Thoracic aorta (tissue), 2 donors: Measurements from ENCODE around the gene IRAK2. TPM values are rescaled to one million over a fixed set of nuclear protein-coding genes. Genes with fewer than 3 reads are reported as not detected.
A peak's percentile ranks its signal among the peaks of the same experiment; 100 is the strongest.
"Not testable (repeated sequence)": the region's sequence is repeated elsewhere in the genome, so short reads cannot be mapped to it uniquely, and the experiment has no call there.

ENCODE experiments used
- ATAC-seq: fragments of 150-250 bp; one replicate; pipeline ENCODE4 v1.8.0; 2017; ENCODE audit warnings: low read depth; ENCODE audit not compliant: insufficient number of reproducible peaks, low FRiP score
- DNase-seq: peaks from one replicate; pipeline ENCODE4 v3.0.0-alpha.2; 2020; ENCODE audit warnings: low spot score
- H3K27ac ChIP-seq, 2 donors: fragments of 200-600 bp; sonication (generic); 1 replicate in 1 of 2; 2 replicates in 1 of 2; pipeline ENCODE4 v1.5.1; 2016; ENCODE audit warnings: mild to moderate bottlenecking in 2 of 2, moderate library complexity in 2 of 2
- H3K27me3 ChIP-seq: fragments of 200-600 bp; sonication (generic); replicated peaks from 2 replicates; pipeline ENCODE4 v1.6.0; 2016; ENCODE audit warnings: mild to moderate bottlenecking; ENCODE audit not compliant: insufficient read depth
- H3K36me3 ChIP-seq: fragments of 200-600 bp; sonication (generic); one replicate; pipeline ENCODE4 v1.5.1; 2016
- H3K4me1 ChIP-seq, 2 donors: fragments of 200-600 bp; sonication (generic); 1 replicate in 1 of 2; 2 replicates in 1 of 2; pipeline versions ENCODE4 v1.5.1 to v1.6.0; 2016; ENCODE audit warnings: low read depth in 2 of 2, mild to moderate bottlenecking in 1 of 2; ENCODE audit not compliant: control insufficient read depth in 1 of 2
- H3K4me3 ChIP-seq: fragments of 200-600 bp; sonication (generic); 2 replicates; pipeline ENCODE4 v1.5.1; 2016; ENCODE audit warnings: mild to moderate bottlenecking
- H3K9me3 ChIP-seq: fragments of 200-600 bp; sonication (generic); 2 replicates; pipeline ENCODE4 v1.5.1; 2016
- total RNA-seq, 2 donors: library from RNA; depleted of rRNA; stranded (reverse); fragments of >200 nt; gene quantifications; one replicate each; pipeline versions ENCODE4 v1.1.0 to v1.2.3, GENCODE V29; 2016
- TF ChIP-seq, protein P1 (sequence below): fragments of 200-600 bp; sonication (generic); IDR thresholded peaks from one replicate; pipeline ENCODE4 v1.5.1; 2019; ENCODE audit warnings: antibody characterized with exemption

IRAK2 gene
- total RNA-seq, 2 donors from 2014 or later = 5.7 to 13.8 TPM

DNA sequence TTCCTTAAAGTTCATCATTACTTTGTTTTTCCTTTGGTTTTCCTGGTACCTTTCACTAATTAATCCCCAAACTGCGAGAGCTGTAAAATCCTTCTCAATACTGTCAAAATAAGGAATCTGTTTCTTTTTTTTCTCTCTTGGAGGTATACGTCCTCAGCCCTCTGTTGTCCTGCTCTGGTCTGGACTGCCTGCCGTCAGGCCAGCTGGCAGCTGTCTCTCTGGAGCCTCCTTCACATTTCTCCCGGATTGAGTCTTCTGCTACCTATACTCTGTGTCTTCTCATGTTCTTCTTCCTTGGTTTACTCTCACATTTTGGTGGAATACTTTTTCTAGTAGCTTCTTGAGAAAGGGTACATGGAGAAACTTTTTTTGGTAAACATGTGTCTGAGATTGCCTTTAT is 97.3 kb downstream of the IRAK2 start:
- Histone ChIP-seq H3K4me1 (peaks cover 0 to 22% of the 10 kb centered on the region in 2 donors), H3K4me3 (no peak overlapping the region), H3K9me3 (no peaks in the 10 kb centered on the region), H3K36me3 (peaks cover 17% of the 10 kb centered on the region), H3K27me3 (no peaks in the 10 kb centered on the region), H3K27ac (no peak overlapping the region)
- TF ChIP-seq, protein P1, sequence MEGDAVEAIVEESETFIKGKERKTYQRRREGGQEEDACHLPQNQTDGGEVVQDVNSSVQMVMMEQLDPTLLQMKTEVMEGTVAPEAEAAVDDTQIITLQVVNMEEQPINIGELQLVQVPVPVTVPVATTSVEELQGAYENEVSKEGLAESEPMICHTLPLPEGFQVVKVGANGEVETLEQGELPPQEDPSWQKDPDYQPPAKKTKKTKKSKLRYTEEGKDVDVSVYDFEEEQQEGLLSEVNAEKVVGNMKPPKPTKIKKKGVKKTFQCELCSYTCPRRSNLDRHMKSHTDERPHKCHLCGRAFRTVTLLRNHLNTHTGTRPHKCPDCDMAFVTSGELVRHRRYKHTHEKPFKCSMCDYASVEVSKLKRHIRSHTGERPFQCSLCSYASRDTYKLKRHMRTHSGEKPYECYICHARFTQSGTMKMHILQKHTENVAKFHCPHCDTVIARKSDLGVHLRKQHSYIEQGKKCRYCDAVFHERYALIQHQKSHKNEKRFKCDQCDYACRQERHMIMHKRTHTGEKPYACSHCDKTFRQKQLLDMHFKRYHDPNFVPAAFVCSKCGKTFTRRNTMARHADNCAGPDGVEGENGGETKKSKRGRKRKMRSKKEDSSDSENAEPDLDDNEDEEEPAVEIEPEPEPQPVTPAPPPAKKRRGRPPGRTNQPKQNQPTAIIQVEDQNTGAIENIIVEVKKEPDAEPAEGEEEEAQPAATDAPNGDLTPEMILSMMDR = no peak
- ATAC-seq (no peak), DNase-seq (no peak)

DNA sequence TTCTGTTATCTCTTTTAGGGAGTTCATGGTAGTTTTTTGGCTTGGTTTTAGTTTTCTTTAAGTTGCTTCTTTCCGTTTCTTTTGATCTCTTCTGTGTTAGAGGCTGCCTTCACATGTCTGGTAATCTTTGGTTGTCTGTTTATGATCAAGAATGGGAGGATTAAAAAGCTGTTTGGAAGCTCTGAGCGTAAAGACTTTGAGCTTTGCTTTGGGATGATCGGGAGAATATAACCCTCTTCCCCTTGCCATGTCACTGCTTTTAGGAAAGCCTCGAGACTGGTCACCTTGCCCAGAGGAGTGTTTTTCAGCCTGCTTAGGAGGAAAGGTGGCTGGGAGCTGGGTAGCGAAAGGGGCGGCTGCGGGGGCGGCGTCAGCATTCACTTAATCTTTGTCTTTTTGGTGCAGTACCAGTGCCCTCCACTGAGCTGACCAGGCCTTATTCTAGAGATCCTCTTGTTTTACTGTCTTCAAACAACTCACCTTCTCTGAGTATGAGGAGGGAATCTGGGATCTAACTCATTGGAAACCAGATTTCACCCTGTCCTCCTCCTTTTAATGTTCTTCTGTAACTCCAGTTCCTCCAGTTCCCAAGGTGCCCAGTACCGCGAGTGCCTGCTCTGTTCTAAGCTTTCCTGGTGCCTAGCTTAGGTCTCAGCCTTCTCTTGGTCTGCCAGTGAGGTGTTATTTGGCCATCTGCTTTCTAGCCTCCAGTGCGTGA is 99.1 kb downstream of the IRAK2 start:
- Histone ChIP-seq H3K27ac (no peak overlapping the region), H3K27me3 (no peaks in the 10 kb centered on the region), H3K36me3 (peaks cover 14% of the 10 kb centered on the region), H3K4me1 (peaks cover 7 to 39% of the 10 kb centered on the region in 2 donors), H3K4me3 (no peak overlapping the region), H3K9me3 (no peaks in the 10 kb centered on the region)
- ATAC-seq (no peak), DNase-seq (no peak)
- TF ChIP-seq, protein P1 = peak; percentile 55

DNA sequence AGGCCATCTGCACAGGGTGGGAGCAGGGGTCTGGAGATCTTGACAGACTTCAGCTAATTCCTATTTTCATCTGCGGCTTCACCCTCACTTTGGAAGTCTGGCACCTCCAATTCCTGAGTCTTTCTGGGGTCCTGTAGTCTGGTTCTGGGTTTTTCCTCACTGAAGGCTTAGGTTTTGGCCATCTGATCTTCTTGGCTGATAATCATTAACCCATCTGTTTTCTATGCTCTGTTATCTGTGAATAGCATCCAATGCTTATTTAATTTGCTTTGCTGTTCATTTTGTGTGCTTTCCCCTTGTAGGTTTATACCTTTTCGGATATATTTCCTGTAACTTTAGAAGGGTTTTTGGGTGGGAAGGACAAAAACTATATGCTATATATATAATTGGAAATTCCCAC is 101.1 kb downstream of the IRAK2 start:
- H3K27me3 ChIP-seq = no peaks in the 10 kb centered on the region
- DNase-seq (no peak), ATAC-seq (no peak)
- H3K9me3 ChIP-seq = no peaks in the 10 kb centered on the region
- H3K36me3 ChIP-seq = peaks cover 14% of the 10 kb centered on the region
- no peak overlapping the region for H3K27ac ChIP-seq
- H3K4me1 ChIP-seq = peaks cover 7 to 39% of the 10 kb centered on the region in 2 donors
- no peak overlapping the region for H3K4me3 ChIP-seq
- TF ChIP-seq, protein P1 = no peak

DNA sequence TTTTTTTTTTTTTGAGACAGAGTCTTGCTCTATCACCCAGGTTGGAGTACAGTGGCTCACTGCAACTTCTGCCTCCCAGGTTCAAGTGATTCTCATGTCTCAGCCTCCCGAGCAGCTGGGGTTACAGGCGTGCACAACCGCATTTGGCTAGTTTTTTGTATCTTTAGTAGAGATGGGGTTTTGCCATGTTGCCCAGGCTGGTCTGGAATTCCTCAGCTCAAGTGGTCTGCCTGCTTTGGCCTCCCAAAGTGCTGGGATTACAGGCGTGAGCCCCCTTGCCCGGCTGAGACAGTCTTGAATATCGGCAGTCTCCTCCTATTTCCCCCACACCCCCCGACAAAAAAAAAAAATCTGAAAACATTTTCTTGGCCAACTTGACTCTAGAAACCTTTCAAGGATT is 102.2 kb downstream of the IRAK2 start:
- ATAC-seq = not testable (repeated sequence)

DNA sequence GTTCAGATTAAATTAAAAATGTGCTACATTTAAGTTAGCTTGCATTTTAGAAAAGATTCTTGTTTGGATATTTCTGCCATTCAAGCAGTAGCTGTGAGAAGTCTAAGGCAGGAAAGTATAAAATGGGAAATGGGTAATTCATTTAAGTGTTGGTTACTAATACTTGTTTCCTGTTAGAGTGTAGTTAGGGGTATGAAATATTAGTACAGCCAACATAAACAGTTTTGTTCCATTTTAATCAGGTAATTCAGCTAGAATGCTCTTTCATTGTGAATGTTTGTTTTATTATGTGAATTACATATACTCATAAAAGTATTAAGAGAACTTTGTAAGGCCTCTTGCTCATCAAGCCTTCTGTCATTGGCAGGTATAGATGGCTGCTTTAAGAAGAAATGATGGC is 103.4 kb downstream of the IRAK2 start:
- no peaks in the 10 kb centered on the region for H3K9me3 ChIP-seq
- TF ChIP-seq, protein P1 = no peak
- DNase-seq (no peak), ATAC-seq (no peak)
- H3K4me3 ChIP-seq = no peak overlapping the region
- H3K36me3 ChIP-seq = peaks cover 24% of the 10 kb centered on the region
- H3K4me1 ChIP-seq = peaks cover 11 to 34% of the 10 kb centered on the region in 2 donors
- H3K27me3 ChIP-seq = no peaks in the 10 kb centered on the region
- no peak overlapping the region for H3K27ac ChIP-seq

More for the DNA sequence above, 102.2 kb downstream of the IRAK2 start:
- H3K27me3 ChIP-seq, DNase-seq, H3K9me3 ChIP-seq, H3K27ac ChIP-seq, H3K4me3 ChIP-seq: not testable (repeated sequence)
- H3K4me1 ChIP-seq = peaks cover 7 to 33% of the 10 kb centered on the region in 2 donors
- H3K36me3 ChIP-seq = peaks cover 24% of the 10 kb centered on the region

DNA sequence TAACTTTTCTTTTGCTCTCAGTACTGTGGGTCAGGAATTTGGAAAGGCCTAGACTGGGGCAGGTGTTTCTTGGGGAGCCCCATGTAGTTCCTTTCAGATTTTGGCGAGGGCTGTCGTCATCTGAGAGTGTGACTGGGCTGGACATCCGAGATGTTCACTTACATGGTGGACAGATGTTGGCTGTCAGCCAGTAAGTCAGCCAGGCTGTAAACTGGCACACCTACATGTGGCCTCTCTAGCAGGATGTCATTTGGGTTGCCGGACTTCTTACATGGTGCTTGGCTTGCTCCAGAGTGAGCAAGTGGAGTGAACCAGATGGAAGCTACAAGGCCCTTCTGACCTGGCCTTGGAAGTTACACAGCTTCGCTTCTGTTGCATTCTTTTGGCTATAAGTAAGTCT is 104.2 kb downstream of the IRAK2 start:
- no peak for DNase-seq
- Histone ChIP-seq H3K27me3 (no peaks in the 10 kb centered on the region), H3K36me3 (peaks cover 24% of the 10 kb centered on the region), H3K9me3 (no peaks in the 10 kb centered on the region), H3K27ac (no peak overlapping the region), H3K4me3 (no peak overlapping the region), H3K4me1 (peaks cover 16 to 35% of the 10 kb centered on the region in 2 donors)
- TF ChIP-seq, protein P1 = no peak
- no peak for ATAC-seq
